ENCODE results near the gene AMZ1. TPM values are rescaled to one million over a fixed set of nuclear protein-coding genes. Genes with fewer than 3 reads are reported as not detected.

The AMZ1 gene
- total RNA-seq, 1 donor from 2014 or later = 0.05 TPM

DNA sequence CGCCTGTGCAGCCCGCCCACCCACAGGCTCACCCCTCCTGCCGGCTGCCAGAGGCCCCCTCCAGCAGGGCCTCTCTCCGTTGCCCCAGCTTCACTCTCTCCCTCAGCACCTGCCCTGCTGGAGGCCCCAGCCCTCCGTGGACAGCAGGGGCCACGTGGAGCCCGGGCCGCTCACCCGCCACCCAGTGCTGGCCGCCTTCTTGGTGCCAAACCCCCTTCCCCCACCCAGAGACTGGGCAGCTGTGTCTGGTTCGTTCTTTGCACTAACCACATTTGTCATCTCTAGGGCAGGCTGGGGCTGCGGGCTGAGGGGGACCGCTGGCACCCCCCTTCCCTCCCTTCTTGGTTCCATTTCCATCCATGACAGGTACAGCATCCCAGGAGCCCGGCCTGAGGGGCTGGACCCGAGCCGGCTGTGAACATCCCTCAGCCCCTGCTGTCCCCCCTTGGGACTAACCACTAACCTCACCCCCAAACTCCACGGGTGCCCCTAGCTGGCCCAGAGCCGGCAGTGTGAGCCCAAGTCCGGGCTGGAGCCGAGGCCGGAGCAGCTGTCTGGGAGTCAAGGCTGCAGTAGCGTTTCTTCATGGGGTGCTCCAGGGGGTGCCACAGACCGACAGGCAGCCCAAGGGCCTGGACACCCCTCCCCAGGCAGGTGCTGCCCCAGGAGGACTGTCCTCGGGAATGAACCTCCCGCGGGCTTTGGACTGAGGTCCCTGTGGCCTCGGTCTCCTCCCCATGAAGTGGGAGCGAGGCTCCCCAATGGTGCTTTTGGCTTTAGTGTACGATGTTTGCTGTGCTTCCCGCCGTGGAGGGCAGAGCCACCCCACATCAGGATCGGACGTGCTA is 25.5 kb upstream of the AMZ1 start:
- H3K36me3 Mint-ChIP-seq (ENCODE audit: low read depth, unreplicated experiment) = peaks cover 4% of the 10 kb centered on the region
- H3K4me1 Mint-ChIP-seq (ENCODE audit: unreplicated experiment) = peaks cover 2% of the 10 kb centered on the region

DNA sequence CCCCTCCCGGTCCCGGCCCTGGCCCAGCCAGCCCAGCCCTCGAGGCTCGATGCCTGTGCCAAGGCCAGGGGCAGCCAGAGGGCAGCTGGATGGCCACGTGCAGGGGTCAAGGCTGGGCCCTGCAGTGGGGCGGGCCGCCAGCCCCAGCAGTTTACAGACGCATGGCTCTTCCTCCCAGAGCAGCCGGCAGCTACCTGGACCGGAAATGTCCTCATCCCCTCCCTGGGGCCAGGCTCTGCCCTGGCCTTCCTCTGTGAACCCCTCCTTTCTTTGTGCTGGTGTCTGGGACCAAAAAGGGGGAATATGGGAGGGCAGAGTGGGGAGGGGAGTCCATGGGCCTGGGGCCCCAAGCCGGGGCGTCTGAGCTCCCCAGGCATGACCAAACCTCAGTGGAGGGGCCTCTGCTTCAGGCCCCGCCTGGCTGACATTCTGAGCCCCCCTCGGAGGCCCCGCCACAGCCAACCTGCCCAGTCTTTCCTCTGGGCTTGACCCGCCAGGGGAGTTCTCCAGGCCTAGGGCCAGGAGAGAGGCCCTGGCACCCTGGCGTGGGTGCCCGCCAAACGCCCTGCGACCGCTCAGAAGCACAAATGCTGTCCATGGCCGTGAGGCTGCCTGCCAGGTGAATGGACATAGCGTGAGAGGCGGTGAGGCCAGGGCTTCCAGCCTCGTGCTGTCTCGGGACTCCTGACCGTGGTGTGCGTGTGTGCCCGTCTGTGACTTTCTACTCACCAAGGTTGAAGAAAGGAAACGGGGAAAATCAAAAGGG is 24.7 kb upstream of the AMZ1 start:
- no peaks in the 10 kb centered on the region for H3K9me3 Mint-ChIP-seq (ENCODE audit: unreplicated experiment)
- no peak overlapping the region for H3K4me3 Mint-ChIP-seq (ENCODE audit: unreplicated experiment)
- peaks cover 4% of the 10 kb centered on the region for H3K36me3 Mint-ChIP-seq (ENCODE audit: low read depth, unreplicated experiment)
- H3K4me1 Mint-ChIP-seq (ENCODE audit: unreplicated experiment) = peaks cover 6% of the 10 kb centered on the region
- H3K27me3 Mint-ChIP-seq (ENCODE audit: unreplicated experiment) = peaks cover 25% of the 10 kb centered on the region
- TF ChIP-seq, protein P1, sequence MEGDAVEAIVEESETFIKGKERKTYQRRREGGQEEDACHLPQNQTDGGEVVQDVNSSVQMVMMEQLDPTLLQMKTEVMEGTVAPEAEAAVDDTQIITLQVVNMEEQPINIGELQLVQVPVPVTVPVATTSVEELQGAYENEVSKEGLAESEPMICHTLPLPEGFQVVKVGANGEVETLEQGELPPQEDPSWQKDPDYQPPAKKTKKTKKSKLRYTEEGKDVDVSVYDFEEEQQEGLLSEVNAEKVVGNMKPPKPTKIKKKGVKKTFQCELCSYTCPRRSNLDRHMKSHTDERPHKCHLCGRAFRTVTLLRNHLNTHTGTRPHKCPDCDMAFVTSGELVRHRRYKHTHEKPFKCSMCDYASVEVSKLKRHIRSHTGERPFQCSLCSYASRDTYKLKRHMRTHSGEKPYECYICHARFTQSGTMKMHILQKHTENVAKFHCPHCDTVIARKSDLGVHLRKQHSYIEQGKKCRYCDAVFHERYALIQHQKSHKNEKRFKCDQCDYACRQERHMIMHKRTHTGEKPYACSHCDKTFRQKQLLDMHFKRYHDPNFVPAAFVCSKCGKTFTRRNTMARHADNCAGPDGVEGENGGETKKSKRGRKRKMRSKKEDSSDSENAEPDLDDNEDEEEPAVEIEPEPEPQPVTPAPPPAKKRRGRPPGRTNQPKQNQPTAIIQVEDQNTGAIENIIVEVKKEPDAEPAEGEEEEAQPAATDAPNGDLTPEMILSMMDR (IDR thresholded peaks at IDR 0.05; ENCODE audit: unreplicated experiment) = no peak
- no peak overlapping the region for H3K27ac Mint-ChIP-seq (ENCODE audit: unreplicated experiment)
- DNase-seq (ENCODE audit: low spot score) = no peak

More for the DNA sequence above, 25.5 kb upstream of the AMZ1 start:
- H3K9me3 Mint-ChIP-seq (ENCODE audit: unreplicated experiment) = no peaks in the 10 kb centered on the region
- no peak for DNase-seq (ENCODE audit: low spot score)
- no peak overlapping the region for H3K4me3 Mint-ChIP-seq (ENCODE audit: unreplicated experiment)
- H3K27me3 Mint-ChIP-seq (ENCODE audit: unreplicated experiment) = peaks cover 20% of the 10 kb centered on the region
- H3K27ac Mint-ChIP-seq (ENCODE audit: unreplicated experiment) = no peak overlapping the region
- TF ChIP-seq, protein P1 (IDR thresholded peaks at IDR 0.05; ENCODE audit: unreplicated experiment) = no peak

DNA sequence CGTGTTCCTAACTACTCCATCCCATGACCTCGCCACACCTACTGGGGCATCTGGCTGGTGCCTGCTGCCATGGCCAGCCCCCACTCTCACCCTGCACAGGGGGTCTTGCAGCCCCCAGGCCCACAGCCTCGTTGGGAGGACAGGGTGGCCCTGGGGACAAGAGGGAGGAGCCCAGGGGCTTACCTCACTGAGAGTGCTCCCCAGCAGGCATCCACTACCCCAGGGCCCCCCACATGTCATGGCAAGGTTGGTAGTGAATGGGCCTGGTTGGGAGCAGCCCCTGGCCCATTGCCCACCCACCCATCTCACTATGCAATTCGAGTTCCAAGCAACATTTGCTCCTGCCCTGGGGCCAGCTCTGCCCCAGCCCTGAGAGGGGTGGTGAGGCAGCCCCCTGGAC is 24.0 kb upstream of the AMZ1 start:
- Mint-ChIP-seq H3K27ac (ENCODE audit: unreplicated experiment) (no peak overlapping the region), H3K9me3 (ENCODE audit: unreplicated experiment) (no peaks in the 10 kb centered on the region), H3K4me1 (ENCODE audit: unreplicated experiment) (peaks cover 6% of the 10 kb centered on the region), H3K36me3 (ENCODE audit: low read depth, unreplicated experiment) (peaks cover 4% of the 10 kb centered on the region), H3K4me3 (ENCODE audit: unreplicated experiment) (no peak overlapping the region), H3K27me3 (ENCODE audit: unreplicated experiment) (peaks cover 26% of the 10 kb centered on the region)
- TF ChIP-seq, protein P1 (IDR thresholded peaks at IDR 0.05; ENCODE audit: unreplicated experiment) = no peak
- DNase-seq (ENCODE audit: low spot score) = no peak

DNA sequence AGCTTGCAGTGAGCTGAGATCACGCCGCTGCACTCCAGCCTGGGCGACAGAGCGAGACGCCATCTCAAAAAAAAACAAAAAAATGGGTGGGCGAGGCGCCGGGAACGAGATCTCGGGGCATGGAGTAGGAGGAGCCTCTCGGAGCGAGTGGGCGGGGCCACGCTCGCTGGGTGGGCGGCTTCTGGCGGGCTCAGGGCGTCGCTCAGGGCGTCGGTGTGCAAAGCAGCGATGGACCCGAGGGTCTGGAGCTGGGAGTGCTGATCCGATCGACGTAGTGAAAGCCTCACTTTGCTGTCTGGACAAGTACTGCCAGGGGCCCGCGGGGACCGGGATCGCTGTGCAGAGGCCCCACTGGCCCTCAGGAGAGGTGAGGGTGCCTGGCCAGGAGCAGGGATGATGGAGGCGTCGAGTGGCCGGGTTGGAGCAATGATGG is 22.6 kb upstream of the AMZ1 start:
- Mint-ChIP-seq H3K4me1 (ENCODE audit: unreplicated experiment) (peaks cover 10% of the 10 kb centered on the region), H3K4me3 (ENCODE audit: unreplicated experiment) (peak overlapping the region; percentile 77), H3K27me3 (ENCODE audit: unreplicated experiment) (peaks cover 28% of the 10 kb centered on the region), H3K27ac (ENCODE audit: unreplicated experiment) (no peak overlapping the region), H3K36me3 (ENCODE audit: low read depth, unreplicated experiment) (peaks cover 9% of the 10 kb centered on the region), H3K9me3 (ENCODE audit: unreplicated experiment) (no peaks in the 10 kb centered on the region)
- TF ChIP-seq, protein P1 (IDR thresholded peaks at IDR 0.05; ENCODE audit: unreplicated experiment) = no peak
- DNase-seq (ENCODE audit: low spot score) = no peak

All from endothelial cell (in vitro differentiated cells).